Left colon (tissue), 2 donors: Measurements from ENCODE around the gene BCAR3. TPM values are rescaled to one million over a fixed set of nuclear protein-coding genes. Genes with fewer than 3 reads are reported as not detected.
A peak's percentile ranks its signal among the peaks of the same experiment; 100 is the strongest.
"Not testable (repeated sequence)": the region's sequence is repeated elsewhere in the genome, so short reads cannot be mapped to it uniquely, and the experiment has no call there.

Source experiments
- ATAC-seq: fragments of 200-7000 bp; cut with Tn5 transposase; one replicate; pipeline ENCODE4 v1.9.1; 2020; ENCODE audit warnings: mild to moderate bottlenecking, moderate library complexity
- DNase-seq, 2 donors: peaks; one replicate each; pipeline ENCODE4 v3.0.0-alpha.2; 2020
- intact Hi-C, 2 donors: fragments of 100-400 bp; cut with DNase I in 1 of 2; cut with micrococcal nuclease in 1 of 2; formaldehyde crosslinking; loops; one replicate each; pipeline versions ENCODE4 v1.11.2 to v1.14.0; 2022; cut with DNase I, micrococcal nuclease
- total RNA-seq, 2 donors: library from RNA; stranded (reverse); fragmentation: NEBNext Ultra II Directional; extraction: Animal tissue kit (Norgen Biotek cat#: 25700); gene quantifications; one replicate each; pipeline ENCODE4 v1.2.1, GENCODE V29; 2021
- donor health status: DM: no; HTN: no; CAD: no.
- donor health status: DM: yes; HTN: yes; CAD: no.

Gene BCAR3
- total RNA-seq, 2 donors from 2014 or later: 64.0 to 79.0 TPM

DNA sequence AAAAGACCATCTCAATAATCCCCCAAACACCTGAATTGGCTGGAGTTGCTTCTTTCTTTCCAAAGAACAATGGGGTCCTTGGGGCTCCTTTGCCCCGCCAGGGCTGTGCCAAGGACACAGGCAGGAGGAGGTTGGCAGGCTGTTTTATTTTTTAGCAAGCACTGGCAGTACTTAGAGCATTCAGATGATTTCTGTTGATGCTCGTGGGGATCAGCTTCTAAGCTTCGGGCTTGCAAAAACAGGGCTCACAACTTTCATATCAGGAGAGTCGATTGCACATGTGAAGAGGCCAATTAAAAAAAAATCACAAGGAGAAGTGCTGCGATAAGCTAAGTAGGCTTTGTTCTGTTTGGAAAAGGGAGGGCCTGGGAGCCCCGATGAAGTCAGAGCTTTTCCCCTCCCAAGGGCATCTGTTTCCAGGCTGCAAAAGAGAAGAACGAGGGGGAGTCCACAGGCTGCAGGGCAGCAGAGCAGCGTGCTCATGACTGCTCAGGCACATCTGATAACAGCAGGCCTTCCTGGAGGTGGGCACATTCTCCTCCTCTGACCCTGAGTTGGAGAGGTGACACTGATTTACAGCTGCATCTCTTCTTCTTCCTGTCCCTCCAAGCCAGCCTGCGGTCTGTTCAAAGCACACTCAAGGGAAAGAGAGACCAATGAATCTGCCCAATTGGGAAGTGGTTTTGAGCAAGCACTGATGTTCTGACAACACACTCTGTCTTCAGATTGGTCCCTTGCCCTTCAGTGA is 27.3 kb upstream of the BCAR3 start:
- ATAC-seq (no peak), DNase-seq (no peak)
- intact Hi-C loops: no loop called here

GRCh38 chr1:93707956-93708355 is 26.3 kb upstream of the BCAR3 start:
- intact Hi-C loops: no loop called here
- ATAC-seq (no peak), DNase-seq (no peak)

DNA sequence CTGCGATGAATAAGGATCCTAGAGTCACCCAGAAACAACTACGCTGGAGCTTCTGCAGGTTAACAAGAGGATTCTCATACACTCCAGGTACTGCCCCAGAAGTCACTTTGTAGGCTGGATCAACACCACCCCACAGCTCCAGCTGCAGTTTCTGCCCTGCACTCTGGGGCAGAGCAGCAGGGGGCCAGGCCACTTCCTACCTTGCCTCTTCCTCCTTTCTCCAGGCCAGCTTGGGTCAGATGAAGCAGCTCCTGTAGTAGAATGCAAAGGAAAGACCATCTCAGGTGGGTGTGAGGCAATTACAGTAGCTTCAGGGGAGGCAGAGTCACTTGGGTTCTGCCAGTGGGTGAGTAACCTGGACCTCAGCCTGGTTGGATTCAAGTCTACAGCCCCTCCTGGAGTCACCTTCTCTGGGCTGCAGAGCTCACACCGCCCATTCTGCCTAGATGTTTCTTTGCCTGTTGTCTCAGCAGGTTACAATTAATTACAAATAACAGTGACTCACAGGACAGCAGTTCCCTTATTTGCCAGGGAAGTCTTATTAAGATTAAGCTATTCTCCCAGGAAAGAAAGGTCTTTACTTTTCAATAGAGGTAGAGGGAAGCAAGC is 24.4 kb upstream of the BCAR3 start:
- DNase-seq: no peak
- ATAC-seq: no peak
- intact Hi-C loops: no loop called here

GRCh38 chr1:93704052-93704451 is 22.4 kb upstream of the BCAR3 start:
- no peak for DNase-seq
- ATAC-seq: no peak
- intact Hi-C loops: no loop called here

DNA sequence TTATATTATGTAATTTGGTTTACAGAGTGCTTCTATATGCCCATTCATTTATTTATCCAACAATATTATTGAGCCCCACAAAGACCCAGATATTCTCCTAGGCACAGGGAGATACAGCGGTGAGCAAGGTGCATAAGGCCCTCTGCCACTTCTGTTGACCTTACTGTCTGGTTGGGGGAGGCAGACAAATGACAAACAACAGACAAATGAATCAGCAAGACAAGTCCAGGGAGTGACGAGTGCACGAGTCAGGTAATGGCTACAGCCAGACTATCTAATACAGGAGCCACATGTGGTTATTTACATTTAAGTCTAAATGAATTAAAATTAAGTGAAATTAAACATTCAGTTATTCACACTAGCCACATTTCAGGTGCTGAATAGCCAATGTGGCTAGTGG is 22.0 kb upstream of the BCAR3 start:
- DNase-seq: no peak

DNA sequence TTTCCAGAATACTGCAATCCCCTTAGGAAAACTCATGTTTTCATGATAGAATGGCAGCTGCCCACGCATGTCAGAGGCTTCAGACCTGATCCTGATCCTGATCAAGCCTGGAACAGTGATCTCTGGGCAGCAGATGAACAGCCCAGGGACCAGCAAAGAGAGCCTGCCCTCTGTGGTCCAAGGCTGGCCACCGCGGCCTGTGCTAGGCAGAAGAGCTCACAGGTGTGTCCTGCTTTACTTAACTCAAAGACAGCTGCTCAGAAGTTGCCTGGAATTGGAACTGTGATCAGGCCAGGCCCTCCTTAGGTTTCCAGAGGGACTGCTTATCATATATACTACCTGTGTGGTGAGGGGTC is 21.2 kb upstream of the BCAR3 start:
- DNase-seq: no peak
- no peak for ATAC-seq
- intact Hi-C loops: no loop called here

More for the DNA sequence above, 22.0 kb upstream of the BCAR3 start:
- intact Hi-C loops: no loop called here
- no peak for ATAC-seq

GRCh38 chr1:93702111-93702827 is 20.6 kb upstream of the BCAR3 start:
- DNase-seq (no peak), ATAC-seq (no peak)
- intact Hi-C loops: no loop called here

GRCh38 chr1:93701629-93702028 is 20.0 kb upstream of the BCAR3 start:
- DNase-seq: no peak
- intact Hi-C loops: no loop called here
- ATAC-seq: no peak

- intact Hi-C loops: no loop called here
- DNase-seq (no peak), ATAC-seq (no peak)
Measured at GRCh38 chr1:93700532-93701469, 19.2 kb upstream of the BCAR3 start.

GRCh38 chr1:93699503-93700168 is 18.0 kb upstream of the BCAR3 start:
- intact Hi-C loops: no loop called here
- no peak for ATAC-seq
- DNase-seq: no peak

DNA sequence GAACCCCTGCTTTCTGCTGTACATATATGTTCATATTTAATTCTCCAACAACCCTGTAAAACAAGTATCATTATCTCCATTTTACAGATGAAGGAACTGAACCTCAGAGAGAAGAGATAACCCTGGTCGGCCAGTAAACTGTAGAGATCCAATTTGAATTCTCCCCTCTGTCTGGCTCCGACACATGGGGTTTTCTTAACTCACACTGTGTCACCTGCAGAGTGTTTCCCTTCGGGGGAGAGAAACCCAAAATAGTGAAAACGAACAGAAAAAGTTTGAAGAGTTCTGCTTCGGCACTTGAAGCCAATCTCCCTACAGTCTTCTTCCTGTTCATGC is 17.4 kb upstream of the BCAR3 start:
- intact Hi-C loops: no loop called here
- DNase-seq: no peak
- ATAC-seq: no peak

DNA sequence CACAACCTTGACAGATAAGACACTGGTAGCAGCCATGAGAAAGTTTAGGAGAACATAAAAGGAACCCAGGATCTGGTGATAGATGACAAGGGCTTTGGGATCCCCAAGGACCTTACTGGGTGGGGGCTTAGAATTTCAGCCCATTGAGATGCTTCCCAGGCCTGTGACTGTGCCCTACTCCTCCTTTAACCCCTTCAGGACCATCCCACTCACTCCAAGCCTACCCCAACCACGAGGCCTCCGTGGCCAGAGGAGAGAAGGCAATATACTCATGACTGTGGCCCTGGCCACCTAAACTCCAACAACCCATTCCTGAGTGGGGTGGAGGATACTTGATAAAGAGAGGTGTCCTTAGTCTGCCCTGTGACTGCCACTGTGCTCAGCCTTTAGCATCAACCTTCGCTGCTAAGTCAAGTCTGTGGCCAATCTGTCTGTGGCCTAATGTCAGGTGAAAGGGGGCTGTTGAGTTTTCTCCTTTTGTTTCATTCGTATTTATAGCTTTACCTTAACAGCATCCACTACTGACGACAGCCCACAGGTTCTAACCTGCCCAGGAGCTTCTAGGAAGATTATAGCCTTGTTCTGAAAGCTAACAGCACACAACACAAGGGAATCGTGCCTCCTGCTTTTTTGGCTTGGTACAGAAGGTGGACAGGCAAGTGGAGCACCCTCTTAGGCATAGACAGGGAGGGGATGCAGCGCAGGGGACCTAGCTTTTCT is 16.9 kb upstream of the BCAR3 start:
- no peak for ATAC-seq
- no peak for DNase-seq

DNA sequence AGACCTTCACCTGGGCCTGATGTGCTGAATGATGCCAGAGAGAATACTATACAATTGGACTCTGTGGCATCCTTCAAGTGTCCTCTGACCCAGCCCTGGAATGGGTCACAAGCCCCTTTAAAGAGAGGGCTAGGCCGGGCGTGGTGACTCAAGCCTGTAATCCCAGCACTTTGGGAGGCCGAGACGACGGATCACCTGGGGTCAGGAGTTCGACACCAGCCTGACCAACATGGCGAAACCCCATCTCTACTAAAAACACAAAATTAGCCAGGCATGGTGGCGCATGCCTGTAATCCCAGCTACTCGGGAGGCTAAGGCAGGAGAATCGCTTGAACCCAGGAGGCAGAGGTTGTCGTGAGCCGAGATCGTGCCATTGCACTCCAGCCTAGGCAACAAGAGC is 15.9 kb upstream of the BCAR3 start:
- intact Hi-C loops, DNase-seq, ATAC-seq: not testable (repeated sequence)

More for the DNA sequence above, 16.9 kb upstream of the BCAR3 start:
- intact Hi-C loops: no loop called here

GRCh38 chr1:93695411-93696005 is 13.9 kb upstream of the BCAR3 start:
- DNase-seq (no peak), ATAC-seq (no peak)
- intact Hi-C loops: no loop called here

DNA sequence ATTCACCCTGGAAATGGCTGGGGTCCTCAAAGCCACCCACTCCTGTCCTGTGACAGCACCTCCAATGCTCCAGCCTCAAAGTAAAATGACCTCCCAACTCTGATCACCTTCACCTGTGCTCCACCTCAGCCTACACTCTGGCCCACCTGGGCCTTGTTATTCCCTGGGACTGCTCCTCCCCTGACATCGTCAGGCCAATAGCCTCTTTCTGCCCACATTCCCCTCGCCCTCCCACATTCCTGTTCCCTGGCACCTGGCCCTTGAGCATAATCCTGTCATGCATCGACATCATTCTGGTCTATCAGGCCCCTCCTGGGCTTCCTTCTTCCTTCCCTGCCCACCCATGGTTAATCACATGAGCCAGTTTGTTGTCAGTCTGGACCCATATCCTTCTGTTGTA is 13.2 kb upstream of the BCAR3 start:
- intact Hi-C loops: no loop called here
- DNase-seq: no peak
- ATAC-seq: no peak

GRCh38 chr1:93694039-93694438 is 12.4 kb upstream of the BCAR3 start:
- intact Hi-C loops: no loop called here
- DNase-seq (no peak), ATAC-seq (no peak)

DNA sequence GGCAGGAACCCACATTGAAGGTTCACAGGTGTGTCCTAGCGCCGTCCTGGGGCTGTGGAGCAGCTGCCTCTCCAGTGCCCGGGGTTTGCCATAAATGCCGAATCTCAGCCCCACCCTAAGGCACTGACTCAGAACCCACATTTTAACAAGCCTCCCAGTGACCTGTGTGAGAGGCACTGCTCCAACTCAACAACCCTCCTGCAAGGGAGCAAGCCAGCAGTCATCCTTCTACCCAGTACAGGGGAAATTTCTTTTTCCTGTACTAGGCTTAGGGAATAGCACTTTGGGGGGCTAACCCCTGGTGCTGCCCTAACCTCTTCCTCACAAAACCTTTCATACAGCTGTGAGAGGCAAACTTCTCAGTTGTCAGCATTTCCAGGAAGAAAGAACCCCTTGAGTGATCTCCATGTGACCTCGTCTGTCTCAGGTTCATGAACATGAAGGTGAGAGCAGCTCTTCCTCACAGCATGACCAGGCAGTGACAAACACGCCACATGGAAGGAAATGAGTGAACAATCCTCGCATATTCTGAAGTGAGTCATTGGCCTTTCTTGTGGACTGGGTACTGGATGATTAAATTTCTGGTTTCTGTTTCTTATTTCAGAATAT is 11.4 kb upstream of the BCAR3 start:
- intact Hi-C loops: no loop called here
- no peak for DNase-seq
- ATAC-seq: peak; percentile 60
